ENCODE results near the gene OR51A7.
"Not testable (repeated sequence)": the region's sequence is repeated elsewhere in the genome, so short reads cannot be mapped to it uniquely, and the experiment has no call there.

The OR51A7 gene, protein sequence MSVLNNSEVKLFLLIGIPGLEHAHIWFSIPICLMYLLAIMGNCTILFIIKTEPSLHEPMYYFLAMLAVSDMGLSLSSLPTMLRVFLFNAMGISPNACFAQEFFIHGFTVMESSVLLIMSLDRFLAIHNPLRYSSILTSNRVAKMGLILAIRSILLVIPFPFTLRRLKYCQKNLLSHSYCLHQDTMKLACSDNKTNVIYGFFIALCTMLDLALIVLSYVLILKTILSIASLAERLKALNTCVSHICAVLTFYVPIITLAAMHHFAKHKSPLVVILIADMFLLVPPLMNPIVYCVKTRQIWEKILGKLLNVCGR

DNA sequence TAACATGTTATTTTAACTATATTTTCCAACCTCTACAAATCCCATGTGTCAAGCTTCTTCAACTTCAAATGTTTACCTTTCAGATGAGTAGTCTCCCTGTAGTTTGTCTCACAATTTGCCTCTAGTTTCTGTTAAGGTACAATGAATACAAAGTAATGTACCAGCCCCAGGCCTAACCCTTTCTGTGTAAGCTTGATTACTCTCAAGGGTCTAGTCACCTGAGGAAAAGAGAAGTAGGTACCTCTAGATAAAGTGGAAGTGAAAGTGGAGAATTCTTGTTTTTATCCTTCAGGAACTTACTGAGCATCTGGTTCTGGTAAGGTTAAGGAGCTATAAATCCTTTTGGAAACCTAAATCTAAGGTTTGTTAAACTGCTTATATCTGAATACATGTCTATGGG is at the start of gene OR51A7:
Gene OR51A7 (plus strand): TSS at position 300 of the 400 bp plus-strand sequence. CDS start 3,587 bp downstream, outside the sequence.
- no peak for DNase-seq

DNA sequence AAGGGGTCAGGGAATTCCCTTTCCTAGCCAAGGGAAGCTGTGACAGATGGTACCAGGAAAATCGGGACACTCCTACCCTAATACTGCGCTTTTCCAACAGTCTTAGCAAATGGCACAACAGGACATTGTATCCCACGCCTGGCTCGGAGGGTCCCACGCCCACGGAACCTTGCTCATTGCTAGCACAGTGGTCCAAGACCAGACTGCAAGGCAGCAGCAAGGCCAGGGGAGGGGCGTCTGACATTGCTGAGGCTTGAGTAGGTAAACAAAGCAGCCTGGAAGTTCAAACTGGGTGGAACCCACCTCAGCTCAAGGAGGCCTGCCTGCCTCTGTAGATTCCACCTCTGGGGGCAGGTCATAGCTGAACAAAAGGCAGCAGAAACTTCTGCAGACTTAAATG is 49.3 kb upstream of the OR51A7 start:
- not testable (repeated sequence) for DNase-seq

DNA sequence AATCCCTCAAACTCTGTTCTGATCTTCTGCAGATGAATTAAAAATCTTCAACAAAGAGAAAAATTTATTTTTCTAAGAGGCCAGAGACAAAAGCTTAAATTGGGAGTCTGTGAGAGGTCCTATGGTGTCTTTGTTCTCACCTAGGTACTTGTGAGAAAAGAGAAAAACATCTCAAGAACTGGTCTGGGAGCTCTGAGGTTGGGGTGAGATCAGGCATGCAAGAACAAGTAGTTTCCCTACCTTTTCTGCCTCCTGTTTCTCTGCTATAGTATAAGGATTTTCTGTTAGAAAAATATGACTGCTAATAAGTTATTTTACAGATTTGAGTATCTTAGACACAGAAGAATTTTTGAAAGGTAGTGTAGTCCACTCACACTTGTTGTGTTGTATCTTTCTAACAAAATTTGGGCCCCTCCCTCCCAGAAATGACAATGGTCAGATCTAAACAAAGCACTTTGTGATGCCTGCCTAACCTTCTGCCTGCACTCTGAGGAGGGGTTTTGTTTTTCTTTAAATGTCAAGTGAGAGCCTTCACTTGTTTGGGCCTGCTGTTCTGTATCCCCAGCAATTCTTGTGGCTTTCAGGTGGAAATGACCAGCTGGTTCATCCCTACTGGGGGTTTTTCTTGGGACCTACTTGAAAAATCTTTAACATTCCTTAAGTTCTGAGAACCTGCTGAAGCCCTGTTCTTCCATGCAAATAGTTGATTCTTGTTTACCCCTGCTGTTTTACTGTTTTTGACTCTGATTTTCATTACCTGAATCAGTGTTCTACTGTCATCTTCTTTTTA is 40.9 kb upstream of the OR51A7 start:
- no peak for DNase-seq

DNA sequence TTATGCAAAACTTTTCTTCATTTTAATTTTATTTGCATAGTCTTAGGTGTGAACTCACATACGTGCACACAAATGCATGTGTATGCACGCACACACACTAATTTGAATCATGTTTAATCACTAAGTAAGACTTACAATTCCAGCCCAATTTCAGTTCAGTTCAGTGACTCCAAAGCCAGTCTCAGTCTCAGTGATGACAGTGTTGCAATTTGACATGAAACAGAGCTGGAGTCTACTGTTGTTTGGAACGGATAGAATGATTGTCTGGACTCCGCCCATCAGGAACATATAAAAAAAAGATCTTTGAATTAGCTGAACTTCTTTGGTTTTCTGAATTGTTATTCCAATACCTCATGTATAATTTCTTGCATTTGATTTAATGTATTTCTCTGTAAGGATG is 39.7 kb upstream of the OR51A7 start:
- DNase-seq, result no peak

DNA sequence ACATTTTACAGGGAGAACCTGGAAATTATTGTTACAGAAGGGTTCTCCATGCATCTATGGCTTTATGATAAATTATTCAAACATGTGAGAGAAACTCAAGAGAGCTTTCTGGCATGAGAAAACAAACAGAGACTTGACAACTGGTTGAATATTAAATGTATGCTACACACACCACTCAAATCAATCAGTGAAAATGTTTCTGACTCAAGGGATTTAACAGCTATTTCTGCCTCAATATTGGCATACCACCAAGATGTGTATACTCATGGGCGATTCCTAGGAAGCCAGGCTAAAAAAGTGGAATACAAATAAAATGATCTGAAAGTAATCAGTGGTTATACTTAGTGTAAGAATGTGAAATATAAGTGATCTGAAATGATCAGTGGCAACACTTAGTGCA is 37.7 kb upstream of the OR51A7 start:
- no peak for DNase-seq

DNA sequence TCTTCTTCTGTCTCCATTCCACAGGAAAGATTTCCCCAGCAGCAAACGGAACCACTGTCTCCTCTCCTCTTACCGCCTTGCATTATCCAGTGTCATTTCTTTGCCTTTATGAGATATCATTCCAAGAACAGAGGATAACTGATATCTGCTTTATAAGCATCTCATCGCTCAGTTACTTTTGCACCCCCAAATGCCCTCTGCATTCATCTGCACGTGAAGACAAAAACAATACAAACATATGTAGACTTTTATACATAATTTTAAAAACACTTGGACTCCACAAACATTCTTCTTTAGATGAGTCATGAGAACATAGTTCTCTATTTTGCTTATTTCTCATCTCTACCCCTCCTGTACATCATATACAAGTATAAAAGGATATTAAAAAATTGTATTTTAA is 22.4 kb upstream of the OR51A7 start:
- DNase-seq, result no peak

DNA sequence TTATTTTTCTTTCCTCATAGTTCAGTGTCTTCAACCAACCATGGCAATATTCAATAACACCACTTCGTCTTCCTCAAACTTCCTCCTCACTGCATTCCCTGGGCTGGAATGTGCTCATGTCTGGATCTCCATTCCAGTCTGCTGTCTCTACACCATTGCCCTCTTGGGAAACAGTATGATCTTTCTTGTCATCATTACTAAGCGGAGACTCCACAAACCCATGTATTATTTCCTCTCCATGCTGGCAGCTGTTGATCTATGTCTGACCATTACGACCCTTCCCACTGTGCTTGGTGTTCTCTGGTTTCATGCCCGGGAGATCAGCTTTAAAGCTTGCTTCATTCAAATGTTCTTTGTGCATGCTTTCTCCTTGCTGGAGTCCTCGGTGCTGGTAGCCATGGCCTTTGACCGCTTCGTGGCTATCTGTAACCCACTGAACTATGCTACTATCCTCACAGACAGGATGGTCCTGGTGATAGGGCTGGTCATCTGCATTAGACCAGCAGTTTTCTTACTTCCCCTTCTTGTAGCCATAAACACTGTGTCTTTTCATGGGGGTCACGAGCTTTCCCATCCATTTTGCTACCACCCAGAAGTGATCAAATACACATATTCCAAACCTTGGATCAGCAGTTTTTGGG is 21.6 kb upstream of the OR51A7 start, which contains the start of gene OR51T1:
Gene OR51T1 (plus strand): TSS at position 41 of the 641 bp plus-strand sequence. CDS start 0 bp downstream, at position 41.
- no peak for DNase-seq

DNA sequence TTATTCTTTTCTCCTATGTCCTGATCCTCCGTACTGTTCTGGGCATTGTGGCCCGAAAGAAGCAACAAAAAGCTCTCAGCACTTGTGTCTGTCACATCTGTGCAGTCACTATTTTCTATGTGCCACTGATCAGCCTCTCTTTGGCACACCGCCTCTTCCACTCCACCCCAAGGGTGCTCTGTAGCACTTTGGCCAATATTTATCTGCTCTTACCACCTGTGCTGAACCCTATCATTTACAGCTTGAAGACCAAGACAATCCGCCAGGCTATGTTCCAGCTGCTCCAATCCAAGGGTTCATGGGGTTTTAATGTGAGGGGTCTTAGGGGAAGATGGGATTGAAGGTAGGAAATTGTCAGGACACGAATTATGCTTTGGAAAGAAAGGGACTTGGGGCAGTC is 21.0 kb upstream of the OR51A7 start:
- no peak for DNase-seq

DNA sequence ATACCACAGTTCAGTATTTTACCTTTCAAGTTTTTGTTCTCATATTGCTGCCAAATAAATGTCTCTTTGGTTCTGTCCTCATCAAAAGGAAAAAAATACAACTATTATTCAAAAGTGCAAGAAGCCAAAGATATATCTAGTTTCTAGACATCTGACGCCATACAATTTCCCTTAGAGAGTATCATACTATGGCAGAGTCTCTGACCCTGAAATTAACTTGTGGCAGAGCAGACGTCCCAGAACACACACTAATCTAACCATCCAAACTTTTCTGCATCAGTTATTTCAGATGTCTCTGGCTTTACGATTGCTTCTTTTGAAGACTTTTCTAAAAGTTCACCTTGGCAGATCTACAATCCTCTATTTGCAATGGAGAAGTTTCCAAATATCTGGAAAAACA is 19.2 kb upstream of the OR51A7 start:
- no peak for DNase-seq

DNA sequence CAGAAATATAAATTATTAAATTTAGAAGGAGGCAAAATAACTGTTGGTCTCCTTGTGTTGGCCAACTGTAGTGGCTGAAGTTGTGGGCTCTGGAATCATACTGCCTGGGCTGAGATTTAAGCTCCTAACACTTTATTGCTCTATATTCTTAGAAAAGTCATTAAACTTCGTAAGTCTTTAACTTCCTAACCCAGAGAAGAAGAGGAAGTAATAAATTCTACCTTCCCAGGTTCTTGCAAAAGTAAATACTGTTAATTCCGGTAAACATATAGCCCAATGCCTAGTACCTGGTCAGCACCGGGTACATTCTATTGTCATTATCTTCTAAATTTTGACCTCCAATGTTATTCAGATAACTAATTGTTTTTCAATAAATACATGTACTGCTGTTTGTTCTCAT is 17.4 kb upstream of the OR51A7 start:
- no peak for DNase-seq

DNA sequence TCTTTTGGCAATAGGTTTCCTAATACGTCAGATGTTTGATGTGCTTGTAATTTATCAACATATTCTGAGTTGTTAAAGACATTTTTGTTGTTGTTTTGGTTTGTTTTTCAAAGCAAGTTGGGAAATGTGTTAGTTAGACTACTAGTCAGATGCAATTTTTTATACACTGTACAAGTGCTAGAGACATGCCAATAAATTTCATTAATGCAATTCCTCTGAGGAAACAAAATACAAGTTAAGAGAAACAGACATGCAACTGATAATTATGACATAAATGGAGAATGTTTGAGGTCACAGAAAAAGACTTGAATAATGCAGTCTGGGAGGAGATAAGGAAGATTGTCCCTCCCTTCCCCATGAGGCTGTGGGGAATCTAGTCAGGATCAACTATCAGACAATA is 16.0 kb upstream of the OR51A7 start:
- no peak for DNase-seq

DNA sequence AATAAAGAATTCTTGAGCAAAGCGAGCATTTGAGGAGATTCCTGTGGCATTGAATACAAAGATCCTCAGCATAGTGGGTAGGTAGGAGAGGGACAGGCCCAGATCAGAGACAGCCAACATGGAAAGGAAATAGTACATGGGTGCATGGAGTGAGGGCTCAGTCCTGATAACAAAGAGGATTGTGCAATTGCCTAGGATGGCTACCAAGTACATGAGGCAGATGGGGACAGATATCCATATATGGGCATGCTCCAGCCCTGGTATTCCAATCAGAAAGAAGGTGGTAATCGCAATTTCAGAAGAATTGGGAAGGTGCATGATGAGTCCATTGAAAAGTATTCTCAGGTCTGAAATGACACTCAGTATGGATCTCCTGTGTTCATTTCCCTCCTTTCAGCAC is 13.3 kb upstream of the OR51A7 start:
- DNase-seq, result no peak

DNA sequence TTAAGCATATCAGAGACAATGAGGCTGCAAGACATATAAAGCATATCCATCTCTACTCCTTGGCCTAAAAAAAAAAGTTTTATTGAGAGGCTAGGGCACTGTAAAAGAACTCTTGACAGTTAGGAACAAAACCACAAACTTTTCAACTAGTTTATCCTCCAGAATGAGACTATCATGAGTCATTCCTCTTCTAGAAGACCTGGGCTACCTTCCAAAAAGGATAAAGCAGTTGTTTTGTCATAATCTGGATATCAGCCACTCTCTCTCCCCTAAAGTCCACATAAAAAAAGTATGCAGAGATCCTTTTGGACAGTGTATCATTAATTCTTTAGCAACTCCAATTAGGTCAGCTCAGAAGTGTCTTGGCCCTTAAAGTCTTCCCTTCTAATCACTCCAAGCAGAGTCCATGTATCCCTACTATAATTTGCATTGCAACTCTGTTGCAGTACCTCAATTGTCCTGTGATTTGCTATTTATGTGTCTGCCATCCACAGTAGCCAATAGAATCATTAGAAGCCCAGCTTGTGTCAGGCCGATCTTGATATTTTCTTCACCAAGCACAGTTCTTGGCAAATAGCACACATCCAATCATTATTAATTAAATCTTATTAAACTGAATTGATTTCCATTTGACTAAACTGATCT is 11.5 kb upstream of the OR51A7 start:
- DNase-seq, result no peak

DNA sequence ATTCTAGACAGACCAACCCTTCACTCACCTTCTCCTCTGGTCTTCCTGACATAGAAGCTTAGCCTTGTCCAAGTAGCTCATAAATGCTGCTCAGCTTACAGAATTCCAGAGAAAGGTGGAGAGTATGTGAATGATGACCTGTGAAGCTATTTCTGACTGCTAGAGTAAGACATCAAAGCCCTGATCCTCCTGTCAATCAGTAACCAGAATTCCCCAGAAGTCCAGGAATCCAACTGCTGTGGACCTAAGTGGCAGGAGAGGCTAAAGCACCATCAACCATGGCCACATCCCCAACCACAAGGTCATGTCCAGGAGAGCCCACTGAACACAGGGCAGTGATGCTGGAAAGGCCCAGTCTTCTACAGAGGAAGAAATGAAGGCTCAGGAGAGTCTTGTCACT is 13.0 kb downstream of the OR51A7 start:
- no peak for DNase-seq

DNA sequence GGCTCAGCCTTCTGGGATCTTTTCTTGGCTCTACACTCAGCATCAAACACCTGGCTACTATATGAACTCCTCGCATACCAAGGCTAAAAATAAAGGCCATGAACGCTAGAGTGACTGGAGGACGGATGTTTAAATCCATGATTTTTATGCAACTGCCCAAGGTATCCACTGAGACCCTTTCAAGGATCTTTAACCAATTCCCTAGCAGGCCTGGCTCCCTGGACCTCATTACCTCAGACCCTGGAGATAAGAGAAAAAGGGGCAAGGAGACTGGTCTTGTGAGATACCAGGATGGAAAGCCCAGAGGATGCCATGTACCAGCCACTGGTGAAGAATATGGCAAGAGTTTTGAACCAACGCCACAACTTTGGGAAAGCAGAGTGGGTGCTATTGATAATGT is 15.7 kb downstream of the OR51A7 start, which contains the start of gene OR51G2:
Gene OR51G2 (minus strand): TSS at position 101 of the 400 bp plus-strand sequence. CDS start 3,687 bp downstream, outside the sequence.
- DNase-seq, result no peak

DNA sequence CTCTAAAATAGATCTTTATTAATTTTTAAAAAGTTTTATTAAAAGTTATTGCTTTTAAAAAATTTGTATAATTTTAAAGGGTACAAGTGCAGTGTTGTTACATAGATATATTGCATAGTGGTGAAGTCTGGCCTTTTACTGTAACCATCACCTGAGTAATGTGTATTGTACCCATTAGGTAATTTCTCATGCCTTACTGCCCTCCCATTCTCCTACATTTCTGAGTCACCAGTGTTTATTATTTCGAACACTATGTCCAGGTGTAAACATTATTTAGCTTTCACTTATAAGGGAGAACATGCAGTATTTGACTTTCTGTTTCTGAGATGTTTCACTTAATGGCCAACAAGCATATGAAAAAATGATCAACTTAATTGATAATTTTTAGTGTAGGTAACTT is 18.2 kb downstream of the OR51A7 start:
- no peak for DNase-seq

DNA sequence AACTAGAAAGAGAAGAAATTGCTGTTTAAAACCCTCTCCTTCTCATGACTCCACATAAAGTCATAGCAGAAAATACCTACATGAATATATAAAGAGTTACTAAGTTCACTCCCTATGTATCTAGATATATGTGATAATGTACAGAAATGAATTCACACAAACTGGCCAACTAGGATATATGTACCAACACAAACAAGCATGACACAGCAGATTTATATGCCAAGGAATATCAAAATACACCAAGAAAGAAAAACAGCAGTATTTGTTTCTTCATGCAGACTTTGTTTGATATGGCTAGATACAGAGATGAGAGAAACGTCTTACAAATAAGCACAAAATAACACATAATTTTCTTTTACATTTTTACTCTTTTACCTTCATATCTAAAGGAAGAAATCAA is 18.7 kb downstream of the OR51A7 start:
- no peak for DNase-seq

DNA sequence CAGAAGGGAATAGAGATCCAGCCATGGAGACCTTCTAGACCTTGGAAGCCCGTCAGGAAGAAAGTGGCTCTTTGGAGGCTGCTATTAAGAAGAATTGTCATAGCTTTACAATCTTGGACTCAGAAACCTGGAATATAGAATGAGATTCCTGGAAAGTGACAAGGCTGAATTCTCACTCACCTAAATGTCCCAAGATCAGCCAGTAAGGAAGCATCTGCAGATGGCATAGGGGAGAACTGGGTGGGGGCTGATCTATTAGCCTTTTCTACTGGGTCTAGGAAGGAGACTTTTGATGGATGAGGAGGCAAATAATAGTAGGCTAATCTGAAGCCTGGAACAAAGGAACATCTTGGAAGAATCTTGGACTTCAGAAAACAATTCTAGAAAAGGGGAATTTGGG is 20.7 kb downstream of the OR51A7 start, which contains the start of gene OR51G1:
Gene OR51G1 (minus strand): TSS at position 101 of the 400 bp plus-strand sequence. CDS start 0 bp downstream, at position 101.
- DNase-seq, result no peak

DNA sequence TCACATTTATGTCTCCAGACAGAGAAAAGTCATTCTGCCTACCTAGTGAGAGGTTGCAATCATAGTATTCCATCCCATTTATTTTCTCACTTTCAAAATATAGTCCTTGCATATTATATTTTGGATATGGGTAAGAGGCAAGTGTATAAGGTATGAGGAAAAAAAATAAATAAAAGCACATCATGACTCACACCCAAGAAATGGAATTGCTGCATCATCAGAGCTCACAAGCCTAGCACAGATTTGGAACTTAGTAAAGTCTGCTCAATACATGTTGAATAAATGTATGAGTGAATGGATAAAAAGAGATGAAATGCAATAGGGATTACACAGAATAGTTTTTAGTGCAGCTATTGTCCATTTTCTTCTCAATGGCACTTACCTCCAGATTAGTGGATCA is 23.0 kb downstream of the OR51A7 start:
- no peak for DNase-seq

DNA sequence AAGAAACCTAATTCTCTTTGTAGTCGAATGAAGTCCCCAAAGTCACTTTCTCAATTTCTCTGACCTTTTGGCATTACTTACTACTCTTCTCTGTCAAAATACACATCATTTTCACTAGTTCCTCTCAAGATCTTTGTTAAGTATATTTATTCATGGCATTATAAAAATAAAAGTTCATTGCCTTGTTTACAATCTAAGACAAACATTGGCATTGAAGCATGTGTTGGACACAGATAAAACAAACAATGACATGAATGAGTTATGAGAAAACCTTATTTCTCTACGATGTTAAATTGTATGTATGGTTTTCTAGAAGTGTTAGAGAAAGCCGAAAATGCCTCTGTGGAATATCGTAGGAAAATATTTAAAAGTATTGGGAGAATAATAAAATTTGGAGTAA is 29.2 kb downstream of the OR51A7 start:
- no peak for DNase-seq

DNA sequence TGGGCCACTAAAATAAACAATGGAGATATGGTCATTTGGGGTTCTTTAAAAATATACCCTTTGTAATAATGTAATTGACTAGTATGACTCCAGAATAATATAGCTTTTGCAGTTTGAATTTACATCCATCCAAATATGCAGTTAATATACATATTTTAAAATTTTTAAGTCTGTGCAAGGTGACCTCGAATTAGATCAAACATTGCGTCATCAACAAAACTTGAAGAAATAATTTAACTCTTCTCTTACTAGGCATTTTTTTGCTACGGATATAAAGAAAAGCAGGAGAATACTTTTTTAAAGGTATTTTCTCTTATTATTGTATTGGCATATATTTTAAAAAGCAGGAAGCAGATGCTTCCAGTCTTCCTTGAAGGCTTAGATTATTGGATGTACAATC is 33.2 kb downstream of the OR51A7 start:
- no peak for DNase-seq

DNA sequence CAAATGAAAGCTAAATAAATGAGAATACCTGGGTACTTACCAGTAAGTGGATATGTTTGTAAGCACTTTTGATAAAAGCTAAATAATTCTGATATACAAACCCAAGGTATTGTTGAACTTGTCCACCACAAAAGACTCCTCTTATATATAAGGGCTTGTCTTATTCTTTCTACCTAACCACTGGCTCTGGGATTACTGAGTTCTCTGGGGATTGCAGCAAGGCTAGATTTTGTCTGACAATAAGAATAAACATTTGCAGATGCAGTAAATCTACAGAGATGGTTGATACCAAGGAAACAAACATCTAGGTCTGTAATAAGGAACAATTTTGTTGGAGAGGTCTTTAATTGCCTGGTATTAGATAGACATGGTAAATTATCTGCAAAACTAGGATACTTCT is 43.9 kb downstream of the OR51A7 start, which contains the start of gene OR51A4:
Gene OR51A4 (minus strand): TSS at position 101 of the 400 bp plus-strand sequence. CDS start 505 bp downstream, outside the sequence.
- DNase-seq, result no peak

DNA sequence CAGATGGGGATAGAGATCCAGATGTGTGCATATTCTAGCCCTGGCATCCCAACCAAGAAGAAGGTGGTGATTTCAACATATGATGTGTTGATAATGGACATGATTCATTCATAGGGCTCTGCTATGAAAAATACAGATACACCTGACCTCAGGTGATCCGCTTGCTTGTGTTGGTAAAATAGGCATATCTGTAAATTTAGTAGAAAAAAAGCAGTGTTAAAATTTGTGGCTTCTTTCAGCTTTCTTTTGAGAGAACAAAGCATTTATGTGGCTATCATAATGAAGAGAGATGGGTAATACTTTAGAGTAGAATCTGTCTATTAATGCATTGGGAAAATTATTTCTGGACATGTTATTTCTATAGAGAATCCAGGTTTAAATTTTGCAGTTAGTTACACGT is 52.0 kb downstream of the OR51A7 start, which contains the start of gene OR51A2:
Gene OR51A2 (minus strand): TSS at position 101 of the 400 bp plus-strand sequence. CDS start 0 bp downstream, at position 101.
- DNase-seq, result not testable (repeated sequence)

All from CD4-positive, alpha-beta T cell treated with Interleukin-17A for 4 hours (primary cell).